PC-3 (cell line): ENCODE measurements around the gene TRAPPC10.

Experiments
- EZH2 ChIP-seq: fragments of 300-600 bp; sonication (generic); IDR thresholded peaks from one replicate; pipeline ENCODE4 v1.6.1; 2017; ENCODE audit warnings: antibody characterized with exemption, mild to moderate bottlenecking, low read length; ENCODE audit not compliant: unreplicated experiment
- TF ChIP-seq, protein P1 (sequence below): fragments of 300-600 bp; sonication (generic); conservative IDR thresholded peaks from 2 replicates; pipeline ENCODE4 v1.5.1; 2017; ENCODE audit warnings: antibody characterized with exemption, low read depth, mild to moderate bottlenecking, low read length

DNA sequence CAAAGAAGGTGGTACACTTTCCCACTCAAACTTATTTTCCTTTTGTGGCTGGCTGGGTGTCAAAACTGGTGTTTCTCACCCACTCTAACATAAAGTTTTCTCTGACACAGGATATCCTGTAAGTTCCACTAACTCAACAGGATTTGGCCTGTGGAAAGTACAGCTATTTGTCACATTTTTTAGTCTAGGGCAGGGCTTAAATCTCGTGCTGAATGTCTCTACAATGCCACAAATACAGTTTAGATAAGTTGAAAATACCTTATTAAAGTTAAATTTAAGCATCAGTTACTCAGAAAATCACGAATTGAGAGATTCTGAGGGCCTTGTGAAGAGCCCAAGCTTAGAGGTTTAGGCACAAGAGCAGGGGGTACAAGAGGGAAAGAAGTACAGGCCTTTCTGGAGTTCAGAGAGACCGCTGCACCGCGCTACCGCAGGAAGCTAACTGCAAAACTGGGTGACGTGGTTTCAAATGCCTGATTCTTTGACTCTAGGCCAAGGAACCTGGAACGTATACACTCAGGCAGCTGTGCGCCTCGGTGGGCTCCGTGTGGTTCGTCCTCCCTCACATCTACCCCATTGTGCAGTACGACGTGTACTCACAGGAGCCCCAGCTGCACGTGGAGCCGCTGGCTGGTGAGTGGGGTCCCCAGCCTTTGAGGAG, 71.7 kb downstream of the TRAPPC10 start:
- TF ChIP-seq, protein P1, sequence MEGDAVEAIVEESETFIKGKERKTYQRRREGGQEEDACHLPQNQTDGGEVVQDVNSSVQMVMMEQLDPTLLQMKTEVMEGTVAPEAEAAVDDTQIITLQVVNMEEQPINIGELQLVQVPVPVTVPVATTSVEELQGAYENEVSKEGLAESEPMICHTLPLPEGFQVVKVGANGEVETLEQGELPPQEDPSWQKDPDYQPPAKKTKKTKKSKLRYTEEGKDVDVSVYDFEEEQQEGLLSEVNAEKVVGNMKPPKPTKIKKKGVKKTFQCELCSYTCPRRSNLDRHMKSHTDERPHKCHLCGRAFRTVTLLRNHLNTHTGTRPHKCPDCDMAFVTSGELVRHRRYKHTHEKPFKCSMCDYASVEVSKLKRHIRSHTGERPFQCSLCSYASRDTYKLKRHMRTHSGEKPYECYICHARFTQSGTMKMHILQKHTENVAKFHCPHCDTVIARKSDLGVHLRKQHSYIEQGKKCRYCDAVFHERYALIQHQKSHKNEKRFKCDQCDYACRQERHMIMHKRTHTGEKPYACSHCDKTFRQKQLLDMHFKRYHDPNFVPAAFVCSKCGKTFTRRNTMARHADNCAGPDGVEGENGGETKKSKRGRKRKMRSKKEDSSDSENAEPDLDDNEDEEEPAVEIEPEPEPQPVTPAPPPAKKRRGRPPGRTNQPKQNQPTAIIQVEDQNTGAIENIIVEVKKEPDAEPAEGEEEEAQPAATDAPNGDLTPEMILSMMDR: no peak
- TF ChIP-seq EZH2: no peak
